Fibroblast of peridontal ligament (primary cell): ENCODE data around the gene CAPN10.
"Not testable (repeated sequence)": the region's sequence is repeated elsewhere in the genome, so short reads cannot be mapped to it uniquely, and the experiment has no call there.

ENCODE experiments used
- DNase-seq: peaks from one replicate; pipeline ENCODE4 v3.0.0-alpha.2; 2010; ENCODE audit errors: extremely low read depth

CAPN10 gene

GRCh38 chr2:240602266-240603050 is 15.9 kb downstream of the CAPN10 start:
- DNase-seq: no peak

GRCh38 chr2:240603081-240603835 is 16.7 kb downstream of the CAPN10 start:
- DNase-seq: no peak

- no peak for DNase-seq
Observed at GRCh38 chr2:240603846-240604245, 17.3 kb downstream of the CAPN10 start.

- peak; percentile 12 for DNase-seq
Observed at GRCh38 chr2:240604291-240604938, 17.9 kb downstream of the CAPN10 start.

- no peak for DNase-seq
Observed at GRCh38 chr2:240604939-240605716, 18.6 kb downstream of the CAPN10 start.

GRCh38 chr2:240605867-240606743 is 19.6 kb downstream of the CAPN10 start:
- no peak for DNase-seq

- DNase-seq: no peak
Observed at GRCh38 chr2:240611601-240612210, 25.2 kb downstream of the CAPN10 start.

- DNase-seq: no peak
Observed at GRCh38 chr2:240613781-240614180, 27.2 kb downstream of the CAPN10 start.

GRCh38 chr2:240614391-240614790 is 27.9 kb downstream of the CAPN10 start:
- DNase-seq: no peak

- no peak for DNase-seq
Observed at GRCh38 chr2:240615396-240615795, 28.9 kb downstream of the CAPN10 start.

- no peak for DNase-seq
Observed at GRCh38 chr2:240615820-240616547, 29.4 kb downstream of the CAPN10 start.

GRCh38 chr2:240616860-240617666 is 30.5 kb downstream of the CAPN10 start:
- DNase-seq: not testable (repeated sequence)

GRCh38 chr2:240618776-240619175 is 32.2 kb downstream of the CAPN10 start:
- no peak for DNase-seq

GRCh38 chr2:240619506-240620148 is 33.1 kb downstream of the CAPN10 start:
- DNase-seq: no peak

GRCh38 chr2:240620149-240620731 is 33.7 kb downstream of the CAPN10 start:
- no peak for DNase-seq

GRCh38 chr2:240620859-240621258 is 34.3 kb downstream of the CAPN10 start:
- DNase-seq: no peak

GRCh38 chr2:240622060-240622411 is 35.5 kb downstream of the CAPN10 start:
- no peak for DNase-seq
